Left ventricle myocardium inferior (tissue), 1 donor: ENCODE data around the gene CDC42BPG. TPM values are rescaled to one million over a fixed set of nuclear protein-coding genes. Genes with fewer than 3 reads are reported as not detected.

ENCODE experiments used
- DNase-seq: peaks from one replicate; pipeline ENCODE4 v3.0.0-alpha.2; 2020
- H3K27ac ChIP-seq: fragments of 200-600 bp; replicated peaks from 2 replicates; pipeline ENCODE4 v1.8.0; 2021
- H3K27me3 ChIP-seq: fragments of 200-600 bp; 2 replicates; pipeline ENCODE4 v1.8.0; 2021; ENCODE audit warnings: low read depth
- H3K36me3 ChIP-seq: fragments of 200-600 bp; 2 replicates; pipeline ENCODE4 v1.8.0; 2021
- H3K4me1 ChIP-seq: fragments of 200-600 bp; 2 replicates; pipeline ENCODE4 v1.8.0; 2021
- H3K4me3 ChIP-seq: fragments of 200-600 bp; 2 replicates; pipeline ENCODE4 v1.8.0; 2021; ENCODE audit warnings: mild to moderate bottlenecking, moderate library complexity
- H3K9me3 ChIP-seq: fragments of 200-600 bp; replicated peaks from 2 replicates; pipeline ENCODE4 v1.8.0; 2021
- intact Hi-C: fragments of 100-400 bp; cut with micrococcal nuclease; formaldehyde crosslinking; loops from one replicate; pipeline ENCODE4 v1.11.0; 2022
- total RNA-seq: library from RNA; stranded (reverse); fragmentation: NEBNext Ultra II Directional; extraction: Animal tissue kit (Norgen Biotek cat#: 25700); gene quantifications from one replicate; pipeline ENCODE4 v1.2.1, GENCODE V29; 2021
- TF ChIP-seq, protein P1 (sequence below): fragments of 200-600 bp; IDR thresholded peaks from 2 replicates; pipeline ENCODE4 v1.8.0; 2021; ENCODE audit warnings: antibody characterized with exemption, mild to moderate bottlenecking, borderline replicate concordance
- donor health status: DM: no; HTN: yes; CAD: no; lungs with severe emphysema.

Gene CDC42BPG
- total RNA-seq, 1 donor from 2014 or later = 1.1 TPM

DNA sequence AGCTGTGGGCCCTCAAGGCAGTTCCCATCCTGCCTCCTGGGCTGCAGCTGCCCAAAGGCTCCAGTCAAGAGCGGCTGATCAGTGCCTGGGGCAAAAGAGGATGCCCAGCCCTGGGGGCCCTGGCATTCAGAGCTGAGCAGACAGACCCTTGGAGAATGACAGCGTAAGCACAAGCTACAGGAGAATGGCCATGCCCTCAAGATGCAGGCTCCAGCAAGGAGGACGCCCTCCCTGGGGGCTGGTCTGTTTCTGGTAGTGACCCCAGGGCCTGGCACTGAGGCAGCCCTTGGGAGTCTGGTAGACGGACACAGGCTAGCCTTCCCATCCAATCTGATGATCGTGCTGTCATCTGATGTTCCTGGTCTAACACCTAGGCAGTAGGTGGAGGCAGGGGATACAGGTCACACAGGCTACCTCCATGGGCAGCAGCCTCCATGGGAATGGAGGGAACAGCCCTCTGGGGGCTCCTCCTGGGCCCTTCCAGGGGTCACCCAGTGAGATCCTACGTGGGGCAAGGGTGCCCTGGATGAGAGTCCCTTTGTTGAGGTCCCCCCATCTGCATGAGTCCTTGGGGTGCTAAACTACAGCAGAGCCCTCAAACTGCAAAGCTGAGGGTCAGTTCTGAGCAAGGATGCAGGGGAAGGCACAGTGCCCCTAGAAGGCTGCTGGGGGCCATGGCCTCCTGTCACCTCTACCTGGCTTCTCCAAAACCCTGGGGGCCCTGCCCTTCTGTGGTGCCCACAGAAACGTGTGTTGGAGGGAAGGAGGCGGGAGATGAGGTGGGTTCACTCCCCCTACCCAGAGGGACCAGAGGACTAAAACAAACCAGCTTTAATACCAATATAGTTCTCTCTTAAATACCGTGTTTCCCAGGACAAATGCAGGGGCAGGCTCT lies 55.9 kb downstream of the CDC42BPG start:
- DNase-seq = no peak
- no peak overlapping the region for H3K4me3 ChIP-seq
- H3K4me1 ChIP-seq = peaks cover 6% of the 10 kb centered on the region
- no peaks in the 10 kb centered on the region for H3K27me3 ChIP-seq
- no peaks in the 10 kb centered on the region for H3K9me3 ChIP-seq
- peaks cover 29% of the 10 kb centered on the region for H3K36me3 ChIP-seq
- TF ChIP-seq, protein P1, sequence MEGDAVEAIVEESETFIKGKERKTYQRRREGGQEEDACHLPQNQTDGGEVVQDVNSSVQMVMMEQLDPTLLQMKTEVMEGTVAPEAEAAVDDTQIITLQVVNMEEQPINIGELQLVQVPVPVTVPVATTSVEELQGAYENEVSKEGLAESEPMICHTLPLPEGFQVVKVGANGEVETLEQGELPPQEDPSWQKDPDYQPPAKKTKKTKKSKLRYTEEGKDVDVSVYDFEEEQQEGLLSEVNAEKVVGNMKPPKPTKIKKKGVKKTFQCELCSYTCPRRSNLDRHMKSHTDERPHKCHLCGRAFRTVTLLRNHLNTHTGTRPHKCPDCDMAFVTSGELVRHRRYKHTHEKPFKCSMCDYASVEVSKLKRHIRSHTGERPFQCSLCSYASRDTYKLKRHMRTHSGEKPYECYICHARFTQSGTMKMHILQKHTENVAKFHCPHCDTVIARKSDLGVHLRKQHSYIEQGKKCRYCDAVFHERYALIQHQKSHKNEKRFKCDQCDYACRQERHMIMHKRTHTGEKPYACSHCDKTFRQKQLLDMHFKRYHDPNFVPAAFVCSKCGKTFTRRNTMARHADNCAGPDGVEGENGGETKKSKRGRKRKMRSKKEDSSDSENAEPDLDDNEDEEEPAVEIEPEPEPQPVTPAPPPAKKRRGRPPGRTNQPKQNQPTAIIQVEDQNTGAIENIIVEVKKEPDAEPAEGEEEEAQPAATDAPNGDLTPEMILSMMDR = no peak
- intact Hi-C loops = no loop called here
- H3K27ac ChIP-seq = no peak overlapping the region

DNA sequence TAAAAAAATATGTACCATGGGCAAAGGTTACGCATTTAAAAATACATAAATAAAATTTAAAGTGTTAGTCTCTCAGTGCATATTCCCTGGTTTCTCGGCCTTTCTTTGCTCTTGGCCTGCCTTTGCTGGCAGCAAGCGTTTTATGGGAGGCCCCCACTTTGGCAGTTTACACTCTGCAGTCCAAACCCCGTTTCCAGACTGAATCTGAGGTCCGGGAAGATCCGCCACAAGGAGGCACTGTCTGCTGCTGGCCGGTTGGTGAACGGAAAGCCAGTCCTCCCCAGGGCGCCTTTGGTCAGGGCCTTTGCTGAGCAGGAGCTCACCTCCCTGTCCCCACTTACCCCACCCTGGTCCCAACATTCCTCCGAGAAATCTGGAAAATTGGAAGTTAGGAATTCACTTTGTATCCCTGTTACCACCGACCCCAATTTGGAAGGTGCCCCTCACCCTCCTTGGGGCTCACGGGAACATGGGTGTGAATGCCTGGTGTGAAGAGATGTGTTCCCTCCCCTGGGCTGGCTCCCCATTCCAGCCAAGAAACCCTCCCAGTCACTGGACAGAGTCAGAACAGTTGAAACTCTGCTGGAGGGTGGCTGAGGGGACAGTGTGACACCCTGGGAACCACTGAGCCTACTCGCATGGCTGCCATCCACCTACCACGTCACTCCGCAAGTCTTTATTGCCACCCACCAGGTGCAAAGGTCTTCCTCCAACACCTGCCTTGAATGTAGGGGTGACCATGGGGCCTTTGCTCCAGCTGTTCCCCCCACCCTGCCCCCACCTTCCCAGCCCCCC lies 56.7 kb downstream of the CDC42BPG start:
- no peak for DNase-seq
- intact Hi-C loops = no loop called here
- no peak overlapping the region for H3K27ac ChIP-seq
- H3K9me3 ChIP-seq = no peaks in the 10 kb centered on the region
- no peaks in the 10 kb centered on the region for H3K4me1 ChIP-seq
- peaks cover 29% of the 10 kb centered on the region for H3K36me3 ChIP-seq
- no peaks in the 10 kb centered on the region for H3K27me3 ChIP-seq
- TF ChIP-seq, protein P1 = peak; percentile 77
- no peak overlapping the region for H3K4me3 ChIP-seq

GRCh38 chr11:64786308-64786707 lies 58.1 kb downstream of the CDC42BPG start:
- intact Hi-C loops = no loop called here
- Histone ChIP-seq H3K27ac (no peak overlapping the region), H3K4me1 (no peaks in the 10 kb centered on the region), H3K36me3 (peaks cover 22% of the 10 kb centered on the region), H3K9me3 (no peaks in the 10 kb centered on the region), H3K4me3 (no peak overlapping the region), H3K27me3 (no peaks in the 10 kb centered on the region)
- DNase-seq = no peak
- TF ChIP-seq, protein P1 = no peak

DNA sequence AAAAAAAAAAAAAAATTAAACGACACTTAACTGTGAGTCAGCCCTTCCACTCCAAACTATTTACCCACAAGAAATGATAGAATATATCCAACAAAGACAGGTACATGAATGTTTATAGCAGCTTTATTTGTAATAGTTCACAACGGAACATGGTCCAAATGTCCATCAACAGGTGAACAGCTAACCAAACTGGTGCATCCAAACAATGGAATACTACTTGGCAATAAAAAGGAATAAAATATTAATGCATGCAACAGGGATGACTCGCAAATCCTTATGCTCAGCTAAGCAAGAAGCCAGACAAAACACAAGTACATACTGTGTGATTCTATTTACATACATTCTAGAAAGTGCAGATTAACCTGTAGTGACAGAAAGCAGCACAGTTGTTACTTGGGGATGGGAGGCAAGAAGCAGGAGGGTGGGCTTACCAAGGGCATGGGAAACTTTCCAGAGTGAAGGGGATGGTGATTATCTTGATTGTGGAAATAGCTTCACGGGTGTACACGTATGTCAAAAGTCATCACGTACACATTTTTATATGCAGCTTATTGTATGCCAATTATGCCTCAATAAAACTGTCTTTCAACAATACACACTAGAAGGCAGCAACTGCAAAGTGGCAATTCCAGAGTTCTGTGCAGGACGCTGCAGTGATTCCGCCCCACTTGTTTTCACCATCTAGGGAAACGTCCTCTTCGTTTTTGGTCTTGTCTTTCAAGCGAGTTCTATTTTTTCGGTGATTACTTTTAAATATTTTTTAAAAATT lies 59.5 kb downstream of the CDC42BPG start:
- intact Hi-C loops = no loop called here
- no peak for DNase-seq

More for the DNA sequence above, 59.5 kb downstream of the CDC42BPG start:
- TF ChIP-seq, protein P1 = no peak
- H3K27me3 ChIP-seq = no peaks in the 10 kb centered on the region
- H3K27ac ChIP-seq = no peak overlapping the region
- H3K4me3 ChIP-seq = no peak overlapping the region
- H3K36me3 ChIP-seq = peaks cover 15% of the 10 kb centered on the region
- H3K9me3 ChIP-seq = no peaks in the 10 kb centered on the region
- peaks cover under 1% of the 10 kb centered on the region for H3K4me1 ChIP-seq
